NCI-H748 treated with DMSO at 0.1 percent for 48 hours (cell line): Measurements from ENCODE around the gene VWA8.
"Not testable (repeated sequence)": the region's sequence is repeated elsewhere in the genome, so short reads cannot be mapped to it uniquely, and the experiment has no call there.

Experiments used
- DNase-seq: peaks from one replicate; lab custom pipeline; 2025; lab: John Stamatoyannopoulos, UW

The VWA8 gene

DNA sequence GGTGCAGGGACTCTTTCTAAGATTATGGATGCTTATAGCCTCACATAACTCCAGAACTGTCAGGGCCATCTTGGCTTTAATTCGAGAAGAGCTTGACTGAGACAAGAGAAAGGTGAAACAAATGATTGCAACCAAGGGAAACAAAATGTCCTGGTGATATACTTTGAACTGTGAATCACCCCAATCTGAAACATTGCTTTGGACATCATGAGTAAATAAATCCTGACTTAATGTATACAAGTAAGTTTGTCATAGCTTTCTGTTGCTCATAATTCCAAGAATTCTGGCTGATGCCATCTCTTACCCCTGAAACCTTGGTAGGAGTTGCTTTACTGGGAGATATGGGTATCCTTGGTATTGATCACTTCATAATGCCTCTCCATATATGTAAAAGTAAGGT lies 5.8 kb upstream of the VWA8 start:
- no peak for DNase-seq

GRCh38 chr13:41962994-41963393 lies 2.1 kb upstream of the VWA8 start:
- DNase-seq = no peak

DNA sequence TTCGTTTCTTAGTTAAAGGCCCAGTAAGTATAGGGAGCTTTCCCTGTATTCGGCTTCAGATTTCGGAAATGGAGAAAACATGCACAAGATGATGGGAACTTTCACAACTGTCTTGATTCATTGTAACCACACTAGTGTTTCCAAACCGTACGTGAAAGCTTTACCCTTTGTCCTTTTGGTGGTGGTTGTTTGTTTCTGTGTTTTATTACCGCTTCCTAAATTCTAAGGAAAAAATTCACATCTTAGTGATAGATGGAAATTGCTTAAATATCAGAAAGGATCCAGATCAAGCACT lies 504 bp upstream of the VWA8 start:
- DNase-seq = no peak

- no peak for DNase-seq
These were observed 685 bp downstream of the VWA8 start for GRCh38 chr13:41960211-41960636.

GRCh38 chr13:41956272-41956671 lies 4.6 kb downstream of the VWA8 start:
- DNase-seq = no peak

DNA sequence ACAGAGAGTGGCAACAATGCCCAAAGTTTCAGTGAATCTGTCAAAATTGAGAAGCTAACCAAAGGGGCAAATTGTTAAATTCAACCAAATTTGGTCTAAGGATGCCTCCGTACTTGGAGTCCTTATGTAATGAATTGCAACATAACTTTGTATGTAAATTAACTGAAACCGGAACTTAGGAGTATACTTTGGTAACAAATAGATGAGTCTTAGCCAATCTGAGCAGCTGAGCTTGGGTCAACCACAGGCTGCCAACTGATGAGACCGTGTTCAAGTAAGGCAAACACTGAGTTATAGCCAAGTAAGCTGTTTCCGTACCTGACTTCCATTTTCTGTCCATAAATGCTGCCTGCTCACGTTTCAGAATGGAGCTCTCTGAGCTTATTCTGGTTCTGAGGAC lies 5.3 kb downstream of the VWA8 start:
- no peak for DNase-seq

DNA sequence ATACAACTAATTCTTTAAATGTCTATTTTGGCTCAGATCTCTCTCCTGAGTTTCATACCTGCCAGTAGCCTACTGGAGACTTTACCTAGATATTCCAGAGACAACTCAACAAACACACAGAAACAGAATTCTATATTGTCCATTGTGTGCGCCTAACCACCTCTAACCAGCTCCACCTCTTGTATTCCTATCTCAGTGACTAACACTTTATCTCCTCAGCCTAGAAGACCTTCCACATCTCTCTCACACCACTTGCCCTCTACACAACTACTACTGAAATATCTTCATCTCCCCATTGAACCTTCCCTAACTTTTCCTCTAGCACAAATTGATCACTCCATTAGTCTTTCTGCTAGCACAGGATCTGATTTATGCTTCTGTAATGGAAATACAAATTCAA lies 6.7 kb downstream of the VWA8 start:
- no peak for DNase-seq

GRCh38 chr13:41952749-41953148 lies 8.2 kb downstream of the VWA8 start:
- DNase-seq = no peak

DNA sequence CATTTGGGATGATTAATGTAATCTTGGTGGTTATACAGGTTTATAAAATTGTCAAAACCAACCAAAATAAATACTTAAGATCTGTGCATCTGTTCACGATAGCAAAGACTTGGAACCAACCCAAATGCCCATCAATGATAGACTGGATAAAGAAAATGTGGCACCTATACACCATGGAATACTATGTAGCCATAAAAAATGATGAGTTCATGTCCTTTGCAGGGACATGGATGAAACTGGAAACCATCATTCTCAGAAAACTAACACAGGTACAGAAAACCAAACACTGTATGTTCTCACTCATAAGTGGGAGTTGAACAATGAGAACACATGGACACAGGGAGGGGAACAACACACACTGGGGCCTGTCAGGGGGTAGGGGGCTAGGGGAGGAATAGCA lies 11.8 kb downstream of the VWA8 start:
- DNase-seq = not testable (repeated sequence)

GRCh38 chr13:41945926-41946325 lies 15.0 kb downstream of the VWA8 start:
- DNase-seq = no peak

DNA sequence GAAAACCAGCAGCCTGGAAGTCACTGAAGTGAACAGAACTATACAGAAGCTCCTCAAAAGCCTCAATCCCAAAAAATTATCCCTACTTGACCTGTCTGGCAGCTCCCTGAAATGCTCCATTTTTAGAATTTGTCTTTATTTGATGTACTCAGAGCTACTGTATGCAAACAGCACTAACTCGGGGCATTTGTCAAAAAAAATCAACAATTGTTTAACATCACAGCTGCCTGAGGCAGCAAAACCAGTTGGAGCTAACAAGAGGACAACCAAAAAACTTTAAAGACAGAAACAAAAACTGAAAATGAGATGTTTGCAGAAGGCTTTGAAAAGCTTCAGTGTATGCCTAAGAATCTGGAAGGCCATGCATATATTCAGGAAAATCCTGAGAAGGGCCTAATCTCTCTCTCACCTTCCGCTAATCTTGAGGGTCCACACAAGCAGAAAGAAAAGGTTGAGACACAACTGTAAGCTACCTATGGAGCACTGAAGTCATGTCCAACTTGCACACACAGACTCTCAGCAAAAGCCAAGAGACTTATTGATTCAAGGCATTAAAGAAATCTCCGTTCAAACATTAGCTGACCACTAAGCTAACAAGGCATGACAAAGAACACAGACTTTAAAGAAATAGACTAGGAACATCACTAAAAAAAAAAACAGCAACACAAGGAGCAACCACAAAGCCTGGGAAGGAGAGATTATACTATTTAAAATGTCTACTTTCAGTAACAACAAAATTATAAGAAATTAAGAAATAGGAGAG lies 16.1 kb downstream of the VWA8 start:
- no peak for DNase-seq

GRCh38 chr13:41944229-41944628 lies 16.7 kb downstream of the VWA8 start:
- no peak for DNase-seq

GRCh38 chr13:41942462-41943094 lies 18.3 kb downstream of the VWA8 start:
- no peak for DNase-seq

DNA sequence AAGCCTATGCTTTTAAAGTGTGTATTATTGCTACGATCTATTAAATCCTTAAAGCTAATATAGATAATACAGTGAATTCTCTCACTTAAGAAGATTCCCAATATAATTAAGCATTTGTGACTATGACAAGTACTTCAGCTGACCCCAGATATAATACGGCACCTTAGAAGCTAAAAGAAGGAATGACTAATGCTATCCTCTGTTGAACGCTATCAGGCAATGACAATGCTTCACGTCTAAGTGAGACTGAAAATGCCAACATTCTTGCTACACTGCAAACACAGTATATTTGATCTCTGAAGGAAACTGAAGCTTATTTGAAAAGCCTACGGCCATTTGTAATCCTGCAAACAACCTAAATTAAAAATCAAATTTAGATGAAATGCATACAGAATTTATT lies 19.7 kb downstream of the VWA8 start:
- no peak for DNase-seq

DNA sequence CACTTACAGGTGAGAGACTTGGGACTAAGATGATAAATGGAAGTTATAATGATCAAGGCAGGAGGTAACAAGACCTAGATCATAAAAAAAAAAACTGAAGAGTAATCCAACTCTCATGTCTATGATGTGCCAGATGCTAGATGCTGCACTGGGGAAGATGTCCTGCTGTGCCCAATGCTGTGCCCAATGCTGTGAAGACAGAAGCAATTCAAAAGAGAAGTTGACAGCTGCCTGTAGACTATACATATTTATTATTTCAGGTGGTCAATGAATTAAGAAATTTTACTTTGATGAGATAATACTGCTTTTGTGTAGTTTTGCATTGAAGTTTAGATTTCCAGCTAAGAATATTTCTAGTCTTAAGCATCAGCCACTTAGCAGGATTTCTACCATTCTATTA lies 21.5 kb downstream of the VWA8 start:
- DNase-seq = no peak

GRCh38 chr13:41938918-41939317 lies 22.0 kb downstream of the VWA8 start:
- DNase-seq = no peak

- DNase-seq = no peak
These were observed 23.5 kb downstream of the VWA8 start for GRCh38 chr13:41937388-41937787.

DNA sequence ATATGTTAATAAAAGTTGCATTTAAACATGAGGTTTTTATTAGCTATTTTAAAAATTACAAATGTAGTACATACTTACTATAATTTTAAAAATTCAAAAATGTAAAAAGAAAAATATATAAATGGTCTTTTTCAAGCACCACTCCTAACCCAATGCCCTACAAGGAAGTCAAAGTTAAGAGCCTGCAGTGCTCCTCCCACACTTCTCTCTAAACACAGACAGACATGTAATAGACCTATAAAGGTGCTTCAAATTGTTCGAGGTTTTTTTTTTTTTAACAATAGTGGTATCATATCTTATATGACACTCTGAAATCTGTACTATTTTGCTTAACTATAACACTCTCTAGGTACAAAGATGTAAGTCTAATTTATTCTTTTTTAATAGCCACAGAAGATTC lies 25.4 kb downstream of the VWA8 start:
- DNase-seq = no peak

GRCh38 chr13:41934994-41935393 lies 25.9 kb downstream of the VWA8 start:
- no peak for DNase-seq

GRCh38 chr13:41934120-41934519 lies 26.8 kb downstream of the VWA8 start:
- no peak for DNase-seq

- DNase-seq = no peak
These were observed 29.6 kb downstream of the VWA8 start for GRCh38 chr13:41931337-41931736.

GRCh38 chr13:41930154-41930553 lies 30.8 kb downstream of the VWA8 start:
- no peak for DNase-seq

- DNase-seq = no peak
These were observed 32.6 kb downstream of the VWA8 start for GRCh38 chr13:41928323-41928722.

DNA sequence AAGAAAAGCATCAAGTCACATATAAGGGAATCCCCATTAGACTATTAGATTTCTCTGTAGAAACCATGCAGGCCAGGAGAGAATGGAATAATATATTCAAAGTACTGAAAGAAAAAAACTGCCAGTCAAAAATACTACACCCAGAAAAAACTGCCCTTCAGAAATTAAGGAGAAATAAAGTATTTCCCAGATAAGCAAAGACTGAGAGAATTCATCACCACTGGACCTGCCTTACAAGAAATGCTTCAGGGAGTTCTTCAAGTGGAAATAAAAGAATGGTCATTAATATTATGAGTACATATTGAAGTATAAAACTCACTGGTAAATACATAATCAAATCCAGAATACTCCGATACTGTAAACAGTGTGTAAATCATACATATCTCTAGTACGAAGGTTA lies 35.9 kb downstream of the VWA8 start:
- DNase-seq = no peak
